T-helper 1 cell (primary cell): ENCODE measurements around the gene GFER.

ENCODE experiments used
- DNase-seq, 5 donors: peaks; one replicate each; pipeline ENCODE4 v3.0.0-alpha.2; 2012 to 2020

The GFER gene

GRCh38 chr16:1990351-1991134, 6.5 kb downstream of the GFER start:
- DNase-seq, result peak in 1 of 5 donors; percentile 50

GRCh38 chr16:1991135-1991551, 7.2 kb downstream of the GFER start:
- DNase-seq, result peak in 4 of 5 donors; percentile 39 to 66 (median 50)

GRCh38 chr16:1991588-1991947, 7.6 kb downstream of the GFER start:
- no peak for DNase-seq

GRCh38 chr16:1991948-1992703, 8.1 kb downstream of the GFER start:
- peak; percentile 93 to 100 (median 98) for DNase-seq

GRCh38 chr16:1992704-1993317, 8.8 kb downstream of the GFER start:
- no peak for DNase-seq

GRCh38 chr16:1993731-1994131, 9.7 kb downstream of the GFER start:
- no peak for DNase-seq

- no peak for DNase-seq
Measured at GRCh38 chr16:1997494-1998359, 13.7 kb downstream of the GFER start.

- no peak for DNase-seq
Measured at GRCh38 chr16:1998360-1998835, 14.4 kb downstream of the GFER start.

- no peak for DNase-seq
Measured at GRCh38 chr16:1998852-1999801, 15.1 kb downstream of the GFER start.

GRCh38 chr16:1999866-2000514, 16.0 kb downstream of the GFER start:
- DNase-seq, result no peak

GRCh38 chr16:2001035-2001434, 17.0 kb downstream of the GFER start:
- DNase-seq, result no peak

GRCh38 chr16:2001456-2002355, 17.7 kb downstream of the GFER start:
- no peak for DNase-seq

GRCh38 chr16:2002406-2003230, 18.6 kb downstream of the GFER start:
- no peak for DNase-seq

GRCh38 chr16:2003231-2003826, 19.3 kb downstream of the GFER start:
- no peak for DNase-seq

GRCh38 chr16:2003827-2004641, 20.0 kb downstream of the GFER start:
- peak; percentile 66 to 85 (median 83) for DNase-seq

GRCh38 chr16:2004795-2005517, 21.0 kb downstream of the GFER start:
- no peak for DNase-seq

GRCh38 chr16:2005646-2006045, 21.7 kb downstream of the GFER start:
- DNase-seq, result no peak
